Pulmonary artery endothelial cell (primary cell): Measurements from ENCODE around the gene NEDD9. TPM values are rescaled to one million over a fixed set of nuclear protein-coding genes. Genes with fewer than 3 reads are reported as not detected.

ENCODE experiments used
- DNase-seq: peaks from one replicate; pipeline ENCODE4 v3.0.0-alpha.2; 2011; ENCODE audit warnings: low read depth, low spot score
- total RNA-seq: library from RNA; depleted of rRNA; stranded (reverse); fragments of >200 nt; gene quantifications from 2 replicates; pipeline ENCODE4 v1.2.3, GENCODE V29; 2014

Gene NEDD9
- total RNA-seq, 1 donor from 2014 or later, result 32.8 TPM

GRCh38 chr6:11218538-11219399, 13.7 kb downstream of the NEDD9 start:
- DNase-seq, result peak; percentile 87

GRCh38 chr6:11218102-11218442, 14.4 kb downstream of the NEDD9 start:
- DNase-seq, result no peak

- DNase-seq, result no peak
These were observed 14.9 kb downstream of the NEDD9 start for GRCh38 chr6:11217360-11218101.

- no peak for DNase-seq
These were observed 16.7 kb downstream of the NEDD9 start for GRCh38 chr6:11215773-11216172.

GRCh38 chr6:11214901-11215300, 17.6 kb downstream of the NEDD9 start:
- no peak for DNase-seq

GRCh38 chr6:11214084-11214833, 18.2 kb downstream of the NEDD9 start:
- DNase-seq, result no peak

GRCh38 chr6:11213422-11214021, 18.9 kb downstream of the NEDD9 start:
- peak; percentile 77 for DNase-seq

- no peak for DNase-seq
These were observed 19.8 kb downstream of the NEDD9 start for GRCh38 chr6:11212664-11213063.

GRCh38 chr6:11211254-11211653, 21.2 kb downstream of the NEDD9 start:
- no peak for DNase-seq

GRCh38 chr6:11210386-11211138, 21.9 kb downstream of the NEDD9 start:
- DNase-seq, result no peak

GRCh38 chr6:11209906-11210305, 22.6 kb downstream of the NEDD9 start:
- DNase-seq, result no peak

GRCh38 chr6:11209369-11209768, 23.1 kb downstream of the NEDD9 start:
- no peak for DNase-seq

- DNase-seq, result no peak
These were observed 23.6 kb downstream of the NEDD9 start for GRCh38 chr6:11208854-11209253.

- no peak for DNase-seq
These were observed 24.2 kb downstream of the NEDD9 start for GRCh38 chr6:11208267-11208666.

GRCh38 chr6:11207199-11207968, 25.1 kb downstream of the NEDD9 start:
- DNase-seq, result peak; percentile 96

GRCh38 chr6:11206576-11206975, 25.9 kb downstream of the NEDD9 start:
- DNase-seq, result no peak

GRCh38 chr6:11204794-11205366, 27.6 kb downstream of the NEDD9 start:
- no peak for DNase-seq

- no peak for DNase-seq
These were observed 28.5 kb downstream of the NEDD9 start for GRCh38 chr6:11204005-11204399.

- no peak for DNase-seq
These were observed 29.0 kb downstream of the NEDD9 start for GRCh38 chr6:11203306-11204004.
